Neural progenitor cell (in vitro differentiated cells): Measurements from ENCODE around the gene ZSCAN18. TPM values are rescaled to one million over a fixed set of nuclear protein-coding genes. Genes with fewer than 3 reads are reported as not detected.

ENCODE experiments used
- DNase-seq: peaks from one replicate; pipeline ENCODE4 v3.0.0-alpha.2; 2016; ENCODE audit warnings: low spot score
- H2AFZ ChIP-seq: fragments of 200-600 bp; sonication (generic); replicated peaks from 2 replicates; pipeline ENCODE4 v1.6.1; 2016; ENCODE audit warnings: antibody characterized with exemption
- H3F3A ChIP-seq: fragments of 200-600 bp; sonication (generic); 2 replicates; pipeline ENCODE4 v1.6.1; 2016; ENCODE audit warnings: antibody characterized with exemption, low read depth
- H3K27ac ChIP-seq: fragments of 200-600 bp; sonication (generic); 2 replicates; pipeline ENCODE4 v1.5.1; 2016; ENCODE audit warnings: mild to moderate bottlenecking
- H3K27me3 ChIP-seq: fragments of 200-600 bp; sonication (generic); 2 replicates; pipeline ENCODE4 v1.6.1; 2016; ENCODE audit warnings: mild to moderate bottlenecking, moderate library complexity
- H3K36me3 ChIP-seq: fragments of 200-600 bp; sonication (generic); 2 replicates; pipeline ENCODE4 v1.5.1; 2016
- H3K4me1 ChIP-seq: fragments of 200-600 bp; sonication (generic); 2 replicates; pipeline ENCODE4 v1.6.1; 2016; ENCODE audit warnings: mixed run types
- H3K4me2 ChIP-seq: fragments of 200-600 bp; sonication (generic); 2 replicates; pipeline ENCODE4 v1.6.1; 2016
- H3K4me3 ChIP-seq: fragments of 200-600 bp; sonication (generic); 2 replicates; pipeline ENCODE4 v1.5.1; 2016
- H3K79me2 ChIP-seq: fragments of 200-600 bp; sonication (generic); 2 replicates; pipeline ENCODE4 v1.6.1; 2016; ENCODE audit warnings: low read depth
- H3K9ac ChIP-seq: fragments of 200-600 bp; sonication (generic); 2 replicates; pipeline ENCODE4 v1.6.1; 2016
- H3K9me3 ChIP-seq: fragments of 200-600 bp; sonication (generic); 2 replicates; pipeline ENCODE4 v1.5.1; 2016; ENCODE audit warnings: low read depth
- H4K20me1 ChIP-seq: fragments of 200-600 bp; sonication (generic); 2 replicates; pipeline ENCODE4 v1.6.1; 2016; ENCODE audit warnings: low read depth
- H3K27ac Mint-ChIP-seq: 3 replicates; pipeline ENCODE4 v1.8.0; 2021; ENCODE audit warnings: mixed read lengths
- H3K27me3 Mint-ChIP-seq: 2 replicates; pipeline ENCODE4 v1.8.0; 2022; ENCODE audit warnings: low read depth, mild to moderate bottlenecking, inconsistent platforms, moderate library complexity, mixed read lengths; ENCODE audit not compliant: insufficient read depth
- H3K36me3 Mint-ChIP-seq: 3 replicates; pipeline ENCODE4 v1.8.0; 2021; ENCODE audit warnings: mixed read lengths
- H3K4me1 Mint-ChIP-seq: 3 replicates; pipeline ENCODE4 v1.8.0; 2021; ENCODE audit warnings: mixed read lengths
- H3K4me3 Mint-ChIP-seq: 3 replicates; pipeline ENCODE4 v1.8.0; 2021; ENCODE audit warnings: mild to moderate bottlenecking, moderate library complexity, mixed read lengths
- H3K9me3 Mint-ChIP-seq: 3 replicates; pipeline ENCODE4 v1.8.0; 2020; ENCODE audit warnings: mixed read lengths
- CTCF ChIP-seq: fragments of 200-600 bp; sonication (generic); IDR thresholded peaks from 2 replicates; pipeline ENCODE4 v1.5.1; 2017; ENCODE audit warnings: antibody characterized with exemption, mild to moderate bottlenecking
- EZH2 ChIP-seq: fragments of 200-600 bp; sonication (generic); IDR thresholded peaks from 2 replicates; pipeline ENCODE4 v1.6.1; 2017; ENCODE audit warnings: antibody characterized with exemption, mild to moderate bottlenecking, moderate library complexity
- EZH2phosphoT487 ChIP-seq: fragments of 200-600 bp; sonication (generic); IDR thresholded peaks from 2 replicates; pipeline ENCODE4 v1.6.1; 2017; ENCODE audit warnings: antibody characterized with exemption
- total RNA-seq: library from RNA; depleted of rRNA; stranded (reverse); fragments of >200 nt; gene quantifications from 2 replicates; pipeline ENCODE4 v1.2.3, GENCODE V29; 2015; ENCODE audit warnings: low replicate concordance

ZSCAN18 gene
- total RNA-seq, 1 donor from 2014 or later: 49.1 TPM

GRCh38 chr19:58045411-58046050 is 52.5 kb downstream of the ZSCAN18 start:
- Mint-ChIP-seq H3K4me3 (no peak overlapping the region), H3K4me1 (no peaks in the 10 kb centered on the region), H3K27ac (no peak overlapping the region), H3K36me3 (peaks cover 8% of the 10 kb centered on the region), H3K9me3 (peaks cover 62% of the 10 kb centered on the region), H3K27me3 (peaks cover 8% of the 10 kb centered on the region)
- no peak overlapping the region for H3K27ac ChIP-seq
- DNase-seq: no peak
- no peaks in the 10 kb centered on the region for H3K36me3 ChIP-seq
- H3K4me2 ChIP-seq: no peak overlapping the region
- no peak overlapping the region for H3K4me3 ChIP-seq
- no peaks in the 10 kb centered on the region for H3K9me3 ChIP-seq
- no peaks in the 10 kb centered on the region for H3F3A ChIP-seq
- H3K79me2 ChIP-seq: no peaks in the 10 kb centered on the region
- no peak overlapping the region for H2AFZ ChIP-seq
- H4K20me1 ChIP-seq: no peaks in the 10 kb centered on the region
- no peaks in the 10 kb centered on the region for H3K4me1 ChIP-seq
- H3K27me3 ChIP-seq: peaks cover 12% of the 10 kb centered on the region
- no peak overlapping the region for H3K9ac ChIP-seq
- TF ChIP-seq EZH2 (no peak), CTCF (no peak), EZH2phosphoT487 (no peak)

GRCh38 chr19:58044886-58045285 is 53.1 kb downstream of the ZSCAN18 start:
- Histone ChIP-seq H3K4me1 (no peaks in the 10 kb centered on the region), H3K27ac (no peak overlapping the region), H3K9ac (no peak overlapping the region), H3K4me3 (no peak overlapping the region), H3K79me2 (no peaks in the 10 kb centered on the region), H4K20me1 (no peaks in the 10 kb centered on the region), H3K4me2 (no peak overlapping the region), H3K9me3 (no peaks in the 10 kb centered on the region), H3K27me3 (peaks cover 12% of the 10 kb centered on the region), H3K36me3 (no peaks in the 10 kb centered on the region), H2AFZ (no peak overlapping the region), H3F3A (no peaks in the 10 kb centered on the region)
- no peak overlapping the region for H3K4me3 Mint-ChIP-seq
- H3K9me3 Mint-ChIP-seq: peaks cover 64% of the 10 kb centered on the region
- H3K4me1 Mint-ChIP-seq: no peaks in the 10 kb centered on the region
- no peak for DNase-seq
- TF ChIP-seq EZH2 (no peak), EZH2phosphoT487 (no peak), CTCF (no peak)
- H3K36me3 Mint-ChIP-seq: peaks cover 8% of the 10 kb centered on the region
- peaks cover 8% of the 10 kb centered on the region for H3K27me3 Mint-ChIP-seq
- no peak overlapping the region for H3K27ac Mint-ChIP-seq

- no peak overlapping the region for H3K4me2 ChIP-seq
- H4K20me1 ChIP-seq: no peaks in the 10 kb centered on the region
- TF ChIP-seq EZH2phosphoT487: no peak
- no peak for TF ChIP-seq EZH2
- no peak for TF ChIP-seq CTCF
- Mint-ChIP-seq H3K9me3 (peaks cover 61% of the 10 kb centered on the region), H3K27ac (no peak overlapping the region), H3K27me3 (peaks cover 8% of the 10 kb centered on the region), H3K4me1 (no peaks in the 10 kb centered on the region), H3K36me3 (peaks cover 8% of the 10 kb centered on the region), H3K4me3 (no peak overlapping the region)
- no peaks in the 10 kb centered on the region for H3K79me2 ChIP-seq
- peaks cover 12% of the 10 kb centered on the region for H3K27me3 ChIP-seq
- H3K27ac ChIP-seq: no peak overlapping the region
- H3F3A ChIP-seq: no peaks in the 10 kb centered on the region
- H3K9me3 ChIP-seq: no peaks in the 10 kb centered on the region
- no peak overlapping the region for H3K4me3 ChIP-seq
- H3K4me1 ChIP-seq: no peaks in the 10 kb centered on the region
- DNase-seq: no peak
- H2AFZ ChIP-seq: no peak overlapping the region
- no peaks in the 10 kb centered on the region for H3K36me3 ChIP-seq
- no peak overlapping the region for H3K9ac ChIP-seq
Observed at GRCh38 chr19:58044391-58044790, 53.6 kb downstream of the ZSCAN18 start.
